GM23338 (cell line): ENCODE measurements around the gene COL24A1. TPM values are rescaled to one million over a fixed set of nuclear protein-coding genes. Genes with fewer than 3 reads are reported as not detected.
A peak's percentile ranks its signal among the peaks of the same experiment; 100 is the strongest.

Experiments used
- ATAC-seq: fragments of 200-7000 bp; cut with Tn5 transposase; 3 replicates; pipeline ENCODE4 v1.9.1; 2020
- DNase-seq: peaks from one replicate; pipeline ENCODE4 v3.0.0-alpha.2; 2015; ENCODE audit warnings: low spot score
- H2AFZ ChIP-seq: fragments of 200-600 bp; sonication (generic); 2 replicates; pipeline ENCODE4 v1.8.0; 2016; ENCODE audit warnings: antibody characterized with exemption, mild to moderate bottlenecking, moderate library complexity
- H3F3A ChIP-seq: fragments of 200-600 bp; sonication (generic); replicated peaks from 2 replicates; pipeline ENCODE4 v1.8.0; 2017; ENCODE audit warnings: antibody characterized with exemption, mixed run types, low read depth
- H3K27ac ChIP-seq: fragments of 200-600 bp; sonication (generic); 2 replicates; pipeline ENCODE4 v1.6.1; 2016; ENCODE audit warnings: low read depth
- H3K27me3 ChIP-seq: fragments of 200-600 bp; sonication (generic); 2 replicates; pipeline ENCODE4 v1.8.0; 2016; ENCODE audit warnings: mild to moderate bottlenecking, mixed run types, moderate library complexity; ENCODE audit not compliant: insufficient read depth
- H3K36me3 ChIP-seq: fragments of 200-600 bp; sonication (generic); 2 replicates; pipeline ENCODE4 v1.8.0; 2016; ENCODE audit warnings: mild to moderate bottlenecking; ENCODE audit not compliant: insufficient read depth
- H3K4me1 ChIP-seq: fragments of 200-600 bp; sonication (generic); 2 replicates; pipeline ENCODE4 v1.8.0; 2016; ENCODE audit warnings: mild to moderate bottlenecking, moderate library complexity; ENCODE audit not compliant: insufficient read depth
- H3K4me2 ChIP-seq: fragments of 200-600 bp; sonication (generic); 2 replicates; pipeline ENCODE4 v1.7.1; 2017; ENCODE audit warnings: mixed run types
- H3K4me3 ChIP-seq: fragments of 200-600 bp; sonication (generic); 2 replicates; pipeline ENCODE4 v1.6.1; 2016; ENCODE audit warnings: mixed run types
- H3K79me2 ChIP-seq: fragments of 200-600 bp; sonication (generic); replicated peaks from 2 replicates; pipeline ENCODE4 v1.8.0; 2017; ENCODE audit warnings: mild to moderate bottlenecking; ENCODE audit not compliant: insufficient read depth
- H3K9me2 ChIP-seq: fragments of 200-600 bp; sonication (generic); 2 replicates; pipeline ENCODE4 v1.8.0; 2017; ENCODE audit not compliant: insufficient read depth
- H4K20me1 ChIP-seq: fragments of 200-600 bp; sonication (generic); replicated peaks from 2 replicates; pipeline ENCODE4 v1.8.0; 2017; ENCODE audit warnings: mild to moderate bottlenecking; ENCODE audit not compliant: insufficient read depth
- H3K27ac Mint-ChIP-seq: 2 replicates; pipeline ENCODE4 v1.8.0; 2020; ENCODE audit warnings: inconsistent platforms, mild to moderate bottlenecking, moderate library complexity, mixed read lengths
- H3K27me3 Mint-ChIP-seq: 3 replicates; pipeline ENCODE4 v1.8.0; 2022; ENCODE audit warnings: low read depth, mild to moderate bottlenecking, moderate library complexity, mixed read lengths, inconsistent platforms; ENCODE audit not compliant: insufficient read depth, poor library complexity
- H3K36me3 Mint-ChIP-seq: 3 replicates; pipeline ENCODE4 v1.8.0; 2021; ENCODE audit warnings: low read depth, mild to moderate bottlenecking, inconsistent platforms, moderate library complexity, mixed read lengths
- H3K4me1 Mint-ChIP-seq: 3 replicates; pipeline ENCODE4 v1.8.0; 2020; ENCODE audit warnings: mild to moderate bottlenecking, inconsistent platforms, mixed read lengths
- H3K4me3 Mint-ChIP-seq: 3 replicates; pipeline ENCODE4 v1.8.0; 2021; ENCODE audit warnings: moderate library complexity, mild to moderate bottlenecking, inconsistent platforms, mixed read lengths
- H3K9me3 Mint-ChIP-seq: 3 replicates; pipeline ENCODE4 v1.8.0; 2020; ENCODE audit warnings: moderate library complexity, mild to moderate bottlenecking, inconsistent platforms, mixed read lengths
- REST ChIP-seq: IDR thresholded peaks from one replicate; pipeline ENCODE4 v1.6.1; 2018; ENCODE audit warnings: antibody characterized with exemption; ENCODE audit not compliant: unreplicated experiment
- polyA plus RNA-seq: library from polyadenylated mRNA; unstranded; fragments of >200 nt; fragmentation: Nextera tagmentation; extraction: Ambion mirVana; gene quantifications from 2 replicates; pipeline ENCODE4 v1.2.1, GENCODE V29; 2016
- total RNA-seq: library from RNA; depleted of rRNA; stranded (reverse); fragments of >200 nt; shearing (Covaris generic); gene quantifications from 2 replicates; pipeline ENCODE4 v1.2.3, GENCODE V29; 2014
- TF ChIP-seq, protein P1 (sequence below), 2 experiments: fragments of 200-600 bp in 1 of 2; sonication (generic) in 1 of 2; conservative IDR thresholded peaks; 2 replicates each; pipeline versions ENCODE4 v1.5.1 to v1.6.1; 2016 to 2017; ENCODE audit warnings: antibody characterized with exemption in 2 of 2, low read depth in 2 of 2, mild to moderate bottlenecking in 2 of 2, moderate library complexity in 1 of 2

COL24A1 gene
- total and polyA plus RNA-seq, 2 experiments from 2014 or later = 1.2 to 2.1 TPM

DNA sequence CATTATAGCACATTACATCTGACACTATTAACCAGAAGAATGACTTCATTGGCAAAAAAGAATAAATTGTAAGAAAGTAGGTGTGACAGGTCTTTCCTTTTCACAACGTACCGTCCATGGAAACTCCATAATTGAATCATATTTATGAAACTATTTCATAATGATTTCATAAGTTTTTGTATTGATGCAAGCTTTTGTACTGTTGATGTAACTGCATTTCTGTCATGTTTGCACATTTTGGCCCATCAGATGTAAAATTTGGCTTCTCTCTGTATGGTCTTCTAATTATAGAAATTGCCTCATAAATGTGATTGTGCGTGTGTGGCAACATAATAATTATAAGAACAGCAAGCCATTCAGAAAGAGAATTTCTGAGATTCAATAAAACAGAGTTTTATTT is 267.7 kb downstream of the COL24A1 start (continued):
- no peak for TF ChIP-seq REST

- no peak overlapping the region for H3K4me3 Mint-ChIP-seq
- Histone ChIP-seq H3K9me2 (no peaks in the 10 kb centered on the region), H4K20me1 (no peaks in the 10 kb centered on the region), H3K4me1 (no peaks in the 10 kb centered on the region), H3K36me3 (no peaks in the 10 kb centered on the region), H3F3A (no peaks in the 10 kb centered on the region), H2AFZ (peak overlapping the region; percentile 1; the same call in 1 of the 2 replicates), H3K4me3 (no peak overlapping the region), H3K27me3 (no peaks in the 10 kb centered on the region), H3K79me2 (no peaks in the 10 kb centered on the region), H3K27ac (no peak overlapping the region), H3K4me2 (no peak overlapping the region)
- DNase-seq = peak; percentile 74
- ATAC-seq = peak; percentile 84
- H3K27ac Mint-ChIP-seq = 0 out of 2 replicates have a peak overlapping the region, but pooled peaks have one; percentile 83
- no peaks in the 10 kb centered on the region for H3K36me3 Mint-ChIP-seq
- peaks cover 2% of the 10 kb centered on the region; the same call in 1 of the 3 replicates for H3K4me1 Mint-ChIP-seq
- TF ChIP-seq, protein P1, sequence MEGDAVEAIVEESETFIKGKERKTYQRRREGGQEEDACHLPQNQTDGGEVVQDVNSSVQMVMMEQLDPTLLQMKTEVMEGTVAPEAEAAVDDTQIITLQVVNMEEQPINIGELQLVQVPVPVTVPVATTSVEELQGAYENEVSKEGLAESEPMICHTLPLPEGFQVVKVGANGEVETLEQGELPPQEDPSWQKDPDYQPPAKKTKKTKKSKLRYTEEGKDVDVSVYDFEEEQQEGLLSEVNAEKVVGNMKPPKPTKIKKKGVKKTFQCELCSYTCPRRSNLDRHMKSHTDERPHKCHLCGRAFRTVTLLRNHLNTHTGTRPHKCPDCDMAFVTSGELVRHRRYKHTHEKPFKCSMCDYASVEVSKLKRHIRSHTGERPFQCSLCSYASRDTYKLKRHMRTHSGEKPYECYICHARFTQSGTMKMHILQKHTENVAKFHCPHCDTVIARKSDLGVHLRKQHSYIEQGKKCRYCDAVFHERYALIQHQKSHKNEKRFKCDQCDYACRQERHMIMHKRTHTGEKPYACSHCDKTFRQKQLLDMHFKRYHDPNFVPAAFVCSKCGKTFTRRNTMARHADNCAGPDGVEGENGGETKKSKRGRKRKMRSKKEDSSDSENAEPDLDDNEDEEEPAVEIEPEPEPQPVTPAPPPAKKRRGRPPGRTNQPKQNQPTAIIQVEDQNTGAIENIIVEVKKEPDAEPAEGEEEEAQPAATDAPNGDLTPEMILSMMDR (conservative IDR thresholded peaks at IDR 0.05; ENCODE audit: low read depth in 2 of 2) = peak; percentile 54 to 65
- TF ChIP-seq REST = no peak
- H3K27me3 Mint-ChIP-seq = no peaks in the 10 kb centered on the region
- H3K9me3 Mint-ChIP-seq = no peaks in the 10 kb centered on the region
Observed at GRCh38 chr1:85884372-85885035, 272.1 kb downstream of the COL24A1 start.
